AG04450 (cell line): ENCODE data around the gene PKP1. TPM values are rescaled to one million over a fixed set of nuclear protein-coding genes. Genes with fewer than 3 reads are reported as not detected.

Source experiments
- CTCF ChIA-PET: fragments of 300-600, 350-600 bp; formaldehyde crosslinking; extraction: SDS; loops from one replicate; lab custom pipeline; 2022; ENCODE audit warnings: antibody characterized with exemption, inconsistent platforms; lab: Charles Lee
- POLR2A ChIA-PET: fragments of 350-600 bp; formaldehyde crosslinking; extraction: SDS; loops from one replicate; lab custom pipeline; 2021; ENCODE audit warnings: antibody characterized with exemption, inconsistent platforms; lab: Yijun Ruan, JAX
- DNase-seq: peaks from one replicate; pipeline ENCODE4 v3.0.0-alpha.2; 2011; ENCODE audit warnings: low read depth, low spot score
- H3K27ac ChIP-seq: one replicate; pipeline ENCODE4 v1.5.1; 2012; ENCODE audit warnings: low read depth, low read length, control low read depth
- H3K27me3 ChIP-seq: one replicate; pipeline ENCODE4 v1.6.0; 2012; ENCODE audit warnings: low read length; ENCODE audit not compliant: control insufficient read depth, insufficient read depth
- H3K4me3 ChIP-seq: 2 replicates; pipeline ENCODE4 v1.5.1; 2011; ENCODE audit warnings: mild to moderate bottlenecking, low read depth, low read length, control low read depth
- H3K9me3 ChIP-seq: 2 replicates; pipeline ENCODE4 v1.5.1; 2012; ENCODE audit warnings: low read length; ENCODE audit not compliant: control insufficient read depth, insufficient read depth
- polyA plus RNA-seq: library from polyadenylated mRNA; depleted of rRNA; stranded (reverse); fragments of >200 nt; gene quantifications from 2 replicates; pipeline ENCODE4 v1.2.3, GENCODE V29; 2011
- TF ChIP-seq, protein P1 (sequence below): IDR thresholded peaks from 2 replicates; pipeline ENCODE4 v1.5.1; 2011; ENCODE audit warnings: low read depth, low read length, control low read depth, inconsistent platforms

The PKP1 gene
- polyA plus RNA-seq, 1 experiment = 0.04 TPM

- CTCF ChIA-PET = interaction anchor here (0.5 to 2.7 kb wide), 3 partner anchors 32 to 108 kb away, joined by 3 to 12 read pairs (median 3); no protein-coding TSS in a partner anchor
- H3K27ac ChIP-seq = no peak overlapping the region
- no peaks in the 10 kb centered on the region; the same call in 1 of the 2 replicates for H3K9me3 ChIP-seq
- H3K4me3 ChIP-seq = no peak overlapping the region
- TF ChIP-seq, protein P1, sequence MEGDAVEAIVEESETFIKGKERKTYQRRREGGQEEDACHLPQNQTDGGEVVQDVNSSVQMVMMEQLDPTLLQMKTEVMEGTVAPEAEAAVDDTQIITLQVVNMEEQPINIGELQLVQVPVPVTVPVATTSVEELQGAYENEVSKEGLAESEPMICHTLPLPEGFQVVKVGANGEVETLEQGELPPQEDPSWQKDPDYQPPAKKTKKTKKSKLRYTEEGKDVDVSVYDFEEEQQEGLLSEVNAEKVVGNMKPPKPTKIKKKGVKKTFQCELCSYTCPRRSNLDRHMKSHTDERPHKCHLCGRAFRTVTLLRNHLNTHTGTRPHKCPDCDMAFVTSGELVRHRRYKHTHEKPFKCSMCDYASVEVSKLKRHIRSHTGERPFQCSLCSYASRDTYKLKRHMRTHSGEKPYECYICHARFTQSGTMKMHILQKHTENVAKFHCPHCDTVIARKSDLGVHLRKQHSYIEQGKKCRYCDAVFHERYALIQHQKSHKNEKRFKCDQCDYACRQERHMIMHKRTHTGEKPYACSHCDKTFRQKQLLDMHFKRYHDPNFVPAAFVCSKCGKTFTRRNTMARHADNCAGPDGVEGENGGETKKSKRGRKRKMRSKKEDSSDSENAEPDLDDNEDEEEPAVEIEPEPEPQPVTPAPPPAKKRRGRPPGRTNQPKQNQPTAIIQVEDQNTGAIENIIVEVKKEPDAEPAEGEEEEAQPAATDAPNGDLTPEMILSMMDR = no peak
- POLR2A ChIA-PET = no interaction called here
- H3K27me3 ChIP-seq = peaks cover 16% of the 10 kb centered on the region
- no peak for DNase-seq
Observed at GRCh38 chr1:201252944-201253371, 30.3 kb upstream of the PKP1 start.

- TF ChIP-seq, protein P1 = no peak
- DNase-seq = no peak
- POLR2A ChIA-PET = no interaction called here
- CTCF ChIA-PET = interaction anchor here (0.6 to 2.5 kb wide), 8 partner anchors 10 to 107 kb away, joined by 3 to 89 read pairs (median 8); no protein-coding TSS in a partner anchor
- H3K4me3 ChIP-seq = no peak overlapping the region
- no peaks in the 10 kb centered on the region; the same call in 1 of the 2 replicates for H3K9me3 ChIP-seq
- peaks cover 16% of the 10 kb centered on the region for H3K27me3 ChIP-seq
- no peak overlapping the region for H3K27ac ChIP-seq
Observed at GRCh38 chr1:201253411-201253810, 29.9 kb upstream of the PKP1 start.

GRCh38 chr1:201253906-201254624, 29.2 kb upstream of the PKP1 start:
- CTCF ChIA-PET = interaction anchor here (0.6 to 2.5 kb wide), 25 partner anchors 8 to 282 kb away, joined by 3 to 89 read pairs (median 5); no protein-coding TSS in a partner anchor
- Histone ChIP-seq H3K27ac (no peak overlapping the region), H3K9me3 (peaks cover 3% of the 10 kb centered on the region; the same call in 1 of the 2 replicates), H3K27me3 (peaks cover 16% of the 10 kb centered on the region), H3K4me3 (no peak overlapping the region)
- TF ChIP-seq, protein P1 = no peak
- POLR2A ChIA-PET = no interaction called here
- no peak for DNase-seq

DNA sequence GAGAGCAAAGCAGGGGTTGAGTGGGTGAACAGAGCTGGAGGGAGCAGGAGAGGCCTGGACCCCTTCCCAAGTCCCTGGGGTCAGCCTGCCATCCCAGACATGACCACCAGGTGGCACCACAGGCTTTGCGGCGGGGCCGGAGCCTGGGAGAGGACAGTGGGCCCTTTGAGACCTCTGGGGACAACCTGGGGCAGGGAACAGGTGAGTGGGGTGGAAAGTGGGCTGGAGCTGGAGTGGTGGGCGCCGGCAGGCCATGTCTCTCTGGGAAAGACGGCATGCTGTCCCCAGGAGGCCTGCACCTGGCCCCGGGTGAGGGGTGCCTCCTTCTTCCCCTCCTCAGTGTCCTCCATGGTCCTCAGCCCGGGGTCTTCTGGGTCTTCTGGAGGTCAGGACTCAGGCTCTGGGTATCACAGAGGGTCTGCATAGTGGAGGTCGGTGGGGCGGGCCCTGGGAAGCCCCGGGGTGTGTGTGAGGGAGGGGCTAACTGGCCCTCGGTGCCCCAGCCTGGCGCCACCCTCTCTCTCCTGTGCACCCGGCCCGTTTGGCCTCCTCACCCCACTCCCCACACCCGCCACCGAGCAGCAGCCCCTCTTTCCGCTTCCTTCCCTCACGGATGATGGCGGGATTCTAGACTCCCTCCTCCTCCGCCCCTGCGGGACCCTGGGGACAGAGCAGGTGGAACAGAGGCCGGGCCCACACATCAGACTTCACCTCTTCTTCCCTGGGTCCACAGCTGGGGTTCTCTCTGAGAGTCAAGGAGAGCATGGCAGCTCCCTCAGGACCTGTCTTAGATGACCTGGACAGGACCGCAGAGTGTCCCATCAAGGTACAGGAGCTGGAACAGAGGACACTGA, 28.5 kb upstream of the PKP1 start:
- H3K4me3 ChIP-seq = no peak overlapping the region
- POLR2A ChIA-PET = no interaction called here
- TF ChIP-seq, protein P1 = peak; percentile 95
- CTCF ChIA-PET = interaction anchor here (0.6 to 2.5 kb wide), 22 partner anchors 8 to 193 kb away, joined by 3 to 89 read pairs (median 6); no protein-coding TSS in a partner anchor
- no peak for DNase-seq
- peaks cover 3% of the 10 kb centered on the region; the same call in 1 of the 2 replicates for H3K9me3 ChIP-seq
- peaks cover 16% of the 10 kb centered on the region for H3K27me3 ChIP-seq
- H3K27ac ChIP-seq = no peak overlapping the region
